ENCODE measurements around the gene KIF26B. TPM values are rescaled to one million over a fixed set of nuclear protein-coding genes. Genes with fewer than 3 reads are reported as not detected.

KIF26B gene
- total RNA-seq, 1 experiment from 2014 or later: 2.3 TPM

DNA sequence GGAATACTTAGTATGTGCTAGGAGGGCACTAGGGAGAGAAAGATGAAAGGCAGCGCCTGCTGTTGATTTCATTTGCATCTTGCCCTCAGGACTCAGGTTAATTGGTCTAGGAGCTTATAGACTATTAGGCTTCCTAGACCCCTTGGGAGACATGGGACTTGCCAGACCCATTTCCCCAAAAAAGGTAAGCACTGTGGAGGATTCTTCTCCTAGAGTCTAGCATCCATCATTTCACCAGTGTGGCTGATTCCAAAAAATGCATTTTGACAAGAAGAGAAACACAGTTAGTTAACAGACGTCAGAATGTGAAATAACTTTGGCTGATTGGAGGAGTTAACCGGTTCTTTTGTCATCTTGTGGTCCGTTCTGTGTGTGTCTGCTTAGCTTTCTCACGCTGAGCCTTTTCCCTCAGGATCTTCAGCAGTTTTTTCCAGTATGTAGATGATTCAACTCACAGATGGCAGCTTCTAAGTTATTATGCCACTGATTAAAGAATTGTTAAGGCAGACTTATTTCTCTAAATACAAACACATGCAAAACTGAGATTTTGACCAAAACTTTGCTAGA lies 108.8 kb downstream of the KIF26B start:
- Histone ChIP-seq H3K4me1 (ENCODE audit: low read length) (no peaks in the 10 kb centered on the region), H3K9ac (ENCODE audit: low read length) (no peak overlapping the region), H3K27me3 (ENCODE audit: low read length) (no peaks in the 10 kb centered on the region), H3K9me2 (replicated peaks; ENCODE audit: insufficient read depth, low read length) (no peaks in the 10 kb centered on the region), H4K20me1 (ENCODE audit: insufficient read depth, low read depth, low read length) (no peaks in the 10 kb centered on the region), H3K36me3 (ENCODE audit: insufficient read depth, low read length) (no peaks in the 10 kb centered on the region), H3K79me2 (ENCODE audit: low read length) (no peaks in the 10 kb centered on the region), H2AFZ (ENCODE audit: low read length) (no peak overlapping the region), H3K27ac (ENCODE audit: low read length) (no peak overlapping the region), H3K4me3 (ENCODE audit: low read length) (no peak overlapping the region), H3K9me3 (ENCODE audit: low read length) (no peaks in the 10 kb centered on the region), H3K4me2 (ENCODE audit: low read depth, low read length, poor library complexity, severe bottlenecking) (no peak overlapping the region)
- DNase-seq: no peak

DNA sequence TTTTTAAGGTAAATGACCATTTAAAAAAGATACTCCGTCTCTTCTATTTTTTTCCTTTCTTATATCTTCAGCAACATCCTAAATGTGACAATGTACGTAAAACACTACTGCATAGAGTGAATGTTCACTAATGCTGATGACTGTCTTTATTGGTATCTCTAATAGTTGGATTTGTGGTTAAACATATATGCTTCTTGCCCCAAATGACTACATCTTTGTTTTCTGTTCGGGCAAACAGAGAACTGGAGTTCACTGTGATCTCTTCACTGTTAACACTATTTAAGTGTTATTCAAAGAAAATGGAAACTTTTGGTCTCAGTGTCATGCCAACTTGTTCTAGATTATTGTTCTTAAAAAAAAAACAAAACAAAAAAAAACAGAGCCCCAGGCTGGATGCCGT lies 109.4 kb downstream of the KIF26B start:
- Histone ChIP-seq H3K4me2 (ENCODE audit: low read depth, low read length, poor library complexity, severe bottlenecking) (no peak overlapping the region), H3K27ac (ENCODE audit: low read length) (no peak overlapping the region), H4K20me1 (ENCODE audit: insufficient read depth, low read depth, low read length) (no peaks in the 10 kb centered on the region), H3K9me3 (ENCODE audit: low read length) (no peaks in the 10 kb centered on the region), H3K4me1 (ENCODE audit: low read length) (no peaks in the 10 kb centered on the region), H3K4me3 (ENCODE audit: low read length) (no peak overlapping the region), H2AFZ (ENCODE audit: low read length) (no peak overlapping the region), H3K79me2 (ENCODE audit: low read length) (no peaks in the 10 kb centered on the region), H3K27me3 (ENCODE audit: low read length) (no peaks in the 10 kb centered on the region), H3K9ac (ENCODE audit: low read length) (no peak overlapping the region), H3K9me2 (replicated peaks; ENCODE audit: insufficient read depth, low read length) (no peaks in the 10 kb centered on the region), H3K36me3 (ENCODE audit: insufficient read depth, low read length) (no peaks in the 10 kb centered on the region)
- no peak for DNase-seq

DNA sequence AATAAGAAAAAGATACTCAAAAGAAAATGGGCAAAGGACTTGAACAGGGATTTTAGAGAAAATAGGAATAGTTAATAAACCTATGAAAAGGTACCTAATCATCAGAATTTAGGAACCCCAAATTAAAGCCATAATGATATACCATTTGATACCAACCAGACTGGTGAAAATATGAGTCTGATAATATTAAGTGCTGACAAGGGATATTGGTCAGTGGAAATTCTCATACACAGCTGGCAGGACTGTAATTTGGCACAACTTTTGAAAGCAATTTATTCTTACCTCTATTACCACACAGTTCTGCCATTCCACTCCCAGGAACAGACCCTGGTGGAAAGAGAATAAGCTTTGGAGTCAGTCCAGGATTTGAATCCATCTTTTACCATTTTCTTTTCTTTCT lies 111.3 kb downstream of the KIF26B start:
- no peaks in the 10 kb centered on the region for H3K79me2 ChIP-seq (ENCODE audit: low read length)

DNA sequence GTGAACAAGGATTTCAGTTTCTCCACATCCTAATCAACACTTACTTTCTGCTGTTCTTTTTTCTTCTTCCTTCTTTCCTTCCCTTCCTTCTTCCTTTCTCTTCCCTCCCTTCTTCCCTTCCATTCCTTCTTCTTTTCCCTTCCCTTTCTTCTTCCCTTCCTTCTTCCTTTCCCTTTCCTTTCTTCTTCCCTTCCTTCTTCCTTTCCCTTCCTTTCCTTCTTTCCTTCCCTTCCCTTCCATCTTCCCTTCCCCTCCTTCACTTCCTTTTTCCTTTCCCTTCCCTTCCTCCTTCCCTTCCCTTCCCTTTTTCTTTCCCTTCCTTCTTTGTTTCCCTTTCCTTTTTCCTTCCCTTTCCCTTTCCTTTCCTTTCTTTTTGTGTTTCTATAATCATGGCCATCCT lies 115.3 kb downstream of the KIF26B start:
- Histone ChIP-seq H3K9me3 (ENCODE audit: low read length) (no peaks in the 10 kb centered on the region), H2AFZ (ENCODE audit: low read length) (no peak overlapping the region), H3K4me1 (ENCODE audit: low read length) (no peaks in the 10 kb centered on the region), H3K79me2 (ENCODE audit: low read length) (no peaks in the 10 kb centered on the region), H3K9me2 (replicated peaks; ENCODE audit: insufficient read depth, low read length) (no peaks in the 10 kb centered on the region), H3K4me2 (ENCODE audit: low read depth, low read length, poor library complexity, severe bottlenecking) (no peak overlapping the region), H3K36me3 (ENCODE audit: insufficient read depth, low read length) (no peaks in the 10 kb centered on the region), H4K20me1 (ENCODE audit: insufficient read depth, low read depth, low read length) (no peaks in the 10 kb centered on the region), H3K27ac (ENCODE audit: low read length) (no peak overlapping the region), H3K27me3 (ENCODE audit: low read length) (no peaks in the 10 kb centered on the region), H3K4me3 (ENCODE audit: low read length) (no peak overlapping the region), H3K9ac (ENCODE audit: low read length) (no peak overlapping the region)
- DNase-seq: no peak

More for the DNA sequence above, 111.3 kb downstream of the KIF26B start:
- Histone ChIP-seq H2AFZ (ENCODE audit: low read length) (no peak overlapping the region), H3K4me1 (ENCODE audit: low read length) (no peaks in the 10 kb centered on the region), H3K9me2 (replicated peaks; ENCODE audit: insufficient read depth, low read length) (no peaks in the 10 kb centered on the region), H3K4me3 (ENCODE audit: low read length) (no peak overlapping the region), H3K9me3 (ENCODE audit: low read length) (no peaks in the 10 kb centered on the region), H4K20me1 (ENCODE audit: insufficient read depth, low read depth, low read length) (no peaks in the 10 kb centered on the region), H3K27me3 (ENCODE audit: low read length) (no peaks in the 10 kb centered on the region), H3K36me3 (ENCODE audit: insufficient read depth, low read length) (no peaks in the 10 kb centered on the region), H3K9ac (ENCODE audit: low read length) (no peak overlapping the region), H3K27ac (ENCODE audit: low read length) (no peak overlapping the region), H3K4me2 (ENCODE audit: low read depth, low read length, poor library complexity, severe bottlenecking) (no peak overlapping the region)
- DNase-seq: no peak

DNA sequence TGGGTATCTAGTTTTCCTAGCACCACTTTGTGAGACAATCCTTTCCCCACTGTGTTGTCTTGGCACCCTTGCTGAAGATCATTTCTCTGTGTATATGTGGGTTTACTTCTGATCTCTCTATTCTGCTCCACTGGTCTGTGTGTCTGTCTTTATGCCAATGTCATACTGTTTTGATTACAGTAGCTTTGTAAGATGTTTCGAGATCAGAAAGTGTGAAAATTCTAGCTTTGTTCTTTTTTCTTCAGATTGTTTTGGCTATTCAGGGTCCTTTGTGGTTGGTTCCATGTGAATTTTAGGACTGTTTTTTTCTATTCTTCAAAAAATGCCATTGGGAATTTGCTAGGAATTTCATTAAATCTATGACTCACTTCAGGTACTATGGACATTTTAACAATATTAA lies 116.2 kb downstream of the KIF26B start:
- H3K4me1 ChIP-seq (ENCODE audit: low read length): no peaks in the 10 kb centered on the region
- H3K9ac ChIP-seq (ENCODE audit: low read length): no peak overlapping the region
- H3K4me3 ChIP-seq (ENCODE audit: low read length): no peak overlapping the region
- no peaks in the 10 kb centered on the region for H3K9me2 ChIP-seq (replicated peaks; ENCODE audit: insufficient read depth, low read length)
- H3K27me3 ChIP-seq (ENCODE audit: low read length): no peaks in the 10 kb centered on the region
- no peaks in the 10 kb centered on the region for H4K20me1 ChIP-seq (ENCODE audit: insufficient read depth, low read depth, low read length)
- H2AFZ ChIP-seq (ENCODE audit: low read length): no peak overlapping the region
- no peaks in the 10 kb centered on the region for H3K79me2 ChIP-seq (ENCODE audit: low read length)
- H3K27ac ChIP-seq (ENCODE audit: low read length): no peak overlapping the region
- H3K4me2 ChIP-seq (ENCODE audit: low read depth, low read length, poor library complexity, severe bottlenecking): no peak overlapping the region
- H3K9me3 ChIP-seq (ENCODE audit: low read length): no peaks in the 10 kb centered on the region
- no peak for DNase-seq
- no peaks in the 10 kb centered on the region for H3K36me3 ChIP-seq (ENCODE audit: insufficient read depth, low read length)

DNA sequence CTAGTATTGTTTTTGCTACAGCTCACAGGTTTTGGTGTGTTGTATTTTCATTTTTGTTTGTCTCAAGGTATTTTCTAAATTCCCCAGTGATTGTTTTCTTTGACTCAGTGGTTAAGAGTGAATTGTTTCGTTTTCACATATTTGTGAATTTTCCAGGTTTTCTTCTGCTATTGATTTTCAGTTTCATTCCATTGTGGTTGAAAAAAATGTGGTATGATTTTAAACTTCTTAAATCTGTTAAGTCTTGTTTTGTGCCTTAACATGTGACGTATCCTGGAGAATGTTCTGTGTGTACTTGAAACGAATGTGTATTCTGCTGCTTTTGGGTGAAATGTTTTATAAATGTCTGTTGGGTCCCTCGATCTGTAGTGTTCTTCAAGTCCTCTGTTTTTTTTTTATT lies 117.9 kb downstream of the KIF26B start:
- Histone ChIP-seq H3K4me3 (ENCODE audit: low read length) (no peak overlapping the region), H2AFZ (ENCODE audit: low read length) (no peak overlapping the region), H3K9me2 (replicated peaks; ENCODE audit: insufficient read depth, low read length) (no peaks in the 10 kb centered on the region), H3K9ac (ENCODE audit: low read length) (no peak overlapping the region), H3K4me1 (ENCODE audit: low read length) (no peaks in the 10 kb centered on the region), H3K9me3 (ENCODE audit: low read length) (no peaks in the 10 kb centered on the region), H3K27ac (ENCODE audit: low read length) (no peak overlapping the region), H3K36me3 (ENCODE audit: insufficient read depth, low read length) (no peaks in the 10 kb centered on the region), H3K4me2 (ENCODE audit: low read depth, low read length, poor library complexity, severe bottlenecking) (no peak overlapping the region), H3K79me2 (ENCODE audit: low read length) (no peaks in the 10 kb centered on the region), H3K27me3 (ENCODE audit: low read length) (no peaks in the 10 kb centered on the region), H4K20me1 (ENCODE audit: insufficient read depth, low read depth, low read length) (no peaks in the 10 kb centered on the region)
- no peak for DNase-seq

DNA sequence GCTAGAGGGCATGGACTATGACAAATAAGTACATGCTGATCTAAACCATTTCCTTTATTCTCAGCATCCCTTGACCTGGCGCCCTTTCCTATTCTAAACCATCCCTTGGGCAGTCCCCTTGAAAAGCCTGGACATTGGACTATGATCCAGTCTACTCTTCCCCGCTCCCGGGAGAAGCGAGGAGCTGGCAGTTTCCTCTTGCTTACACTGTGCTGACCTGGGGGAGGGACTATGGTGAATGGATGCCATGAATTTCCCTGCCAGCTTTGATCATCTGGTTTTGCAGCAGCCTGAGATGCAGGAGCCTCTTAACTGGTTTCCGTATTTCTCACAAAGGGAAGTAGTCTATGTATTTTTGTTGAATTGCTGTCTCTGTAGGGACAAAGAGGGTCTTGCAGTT lies 121.7 kb downstream of the KIF26B start:
- Histone ChIP-seq H3K4me2 (ENCODE audit: low read depth, low read length, poor library complexity, severe bottlenecking) (no peak overlapping the region), H3K79me2 (ENCODE audit: low read length) (no peaks in the 10 kb centered on the region), H2AFZ (ENCODE audit: low read length) (no peak overlapping the region), H3K9me3 (ENCODE audit: low read length) (no peaks in the 10 kb centered on the region), H3K4me3 (ENCODE audit: low read length) (no peak overlapping the region), H4K20me1 (ENCODE audit: insufficient read depth, low read depth, low read length) (no peaks in the 10 kb centered on the region), H3K9ac (ENCODE audit: low read length) (no peak overlapping the region), H3K4me1 (ENCODE audit: low read length) (no peaks in the 10 kb centered on the region), H3K27me3 (ENCODE audit: low read length) (no peaks in the 10 kb centered on the region), H3K36me3 (ENCODE audit: insufficient read depth, low read length) (no peaks in the 10 kb centered on the region), H3K27ac (ENCODE audit: low read length) (no peak overlapping the region), H3K9me2 (replicated peaks; ENCODE audit: insufficient read depth, low read length) (no peaks in the 10 kb centered on the region)
- DNase-seq: peak; percentile 9

DNA sequence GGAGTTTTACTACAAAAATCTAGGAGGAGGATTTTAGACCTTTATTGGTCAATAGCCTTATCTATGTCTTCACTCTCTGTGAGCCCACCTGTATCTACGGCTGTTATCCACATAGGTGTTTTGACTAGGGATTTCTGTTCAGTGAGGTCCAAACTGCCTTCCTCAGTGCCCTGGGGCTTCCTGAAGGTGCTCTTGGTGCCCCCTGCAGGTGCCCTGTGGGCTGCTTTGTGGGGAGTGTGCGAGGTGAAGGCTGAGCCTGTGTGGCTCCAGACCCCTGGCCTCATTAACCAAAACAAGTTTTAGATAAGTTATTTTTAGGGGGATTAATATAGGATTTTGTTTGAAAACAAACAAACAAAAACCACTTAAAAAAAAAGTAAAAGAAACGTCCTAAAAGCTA lies 122.5 kb downstream of the KIF26B start:
- H3K9ac ChIP-seq (ENCODE audit: low read length): no peak overlapping the region
- H3K4me2 ChIP-seq (ENCODE audit: low read depth, low read length, poor library complexity, severe bottlenecking): no peak overlapping the region
- peak; percentile 71 for DNase-seq
- no peaks in the 10 kb centered on the region for H3K79me2 ChIP-seq (ENCODE audit: low read length)
- H3K9me3 ChIP-seq (ENCODE audit: low read length): no peaks in the 10 kb centered on the region
- H3K36me3 ChIP-seq (ENCODE audit: insufficient read depth, low read length): no peaks in the 10 kb centered on the region
- no peak overlapping the region for H3K4me3 ChIP-seq (ENCODE audit: low read length)
- H4K20me1 ChIP-seq (ENCODE audit: insufficient read depth, low read depth, low read length): no peaks in the 10 kb centered on the region
- H3K27ac ChIP-seq (ENCODE audit: low read length): no peak overlapping the region
- no peaks in the 10 kb centered on the region for H3K27me3 ChIP-seq (ENCODE audit: low read length)
- H3K4me1 ChIP-seq (ENCODE audit: low read length): no peaks in the 10 kb centered on the region
- no peak overlapping the region for H2AFZ ChIP-seq (ENCODE audit: low read length)
- H3K9me2 ChIP-seq (replicated peaks; ENCODE audit: insufficient read depth, low read length): no peaks in the 10 kb centered on the region

DNA sequence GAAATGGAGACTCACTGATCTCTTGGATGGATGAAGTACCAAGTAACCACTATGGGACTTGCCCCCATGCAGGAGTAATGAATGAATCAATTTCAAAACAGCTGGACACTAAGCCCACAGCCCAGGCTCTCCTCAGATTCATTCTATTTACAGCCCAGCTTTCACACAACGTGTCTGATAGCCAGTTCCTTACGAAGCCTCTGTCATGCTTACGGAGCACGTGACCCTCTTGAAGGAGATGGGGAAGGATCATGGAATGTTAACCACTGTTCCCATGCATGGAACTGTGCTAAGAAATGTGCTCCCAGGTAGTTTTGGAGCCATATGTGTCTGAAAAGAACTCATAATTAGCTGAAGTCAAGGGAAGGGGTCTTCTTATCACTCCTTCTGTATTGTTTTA lies 124.1 kb downstream of the KIF26B start:
- Histone ChIP-seq H3K4me3 (ENCODE audit: low read length) (no peak overlapping the region), H2AFZ (ENCODE audit: low read length) (no peak overlapping the region), H3K27me3 (ENCODE audit: low read length) (no peaks in the 10 kb centered on the region), H3K4me2 (ENCODE audit: low read depth, low read length, poor library complexity, severe bottlenecking) (no peak overlapping the region), H3K79me2 (ENCODE audit: low read length) (no peaks in the 10 kb centered on the region), H3K9me2 (replicated peaks; ENCODE audit: insufficient read depth, low read length) (no peaks in the 10 kb centered on the region), H3K4me1 (ENCODE audit: low read length) (no peaks in the 10 kb centered on the region), H3K27ac (ENCODE audit: low read length) (no peak overlapping the region), H3K9ac (ENCODE audit: low read length) (no peak overlapping the region), H3K36me3 (ENCODE audit: insufficient read depth, low read length) (no peaks in the 10 kb centered on the region), H3K9me3 (ENCODE audit: low read length) (no peaks in the 10 kb centered on the region), H4K20me1 (ENCODE audit: insufficient read depth, low read depth, low read length) (no peaks in the 10 kb centered on the region)
- DNase-seq: no peak
